Activated naive CD8-positive, alpha-beta T cell treated with anti-CD3 and anti-CD28 coated beads, Interleukin-2, amount 50 U/mL, for 24 hours (primary cell): ENCODE data around the gene PER2.

ENCODE experiments used
- ATAC-seq: fragments of 150-1000 bp; cut with Tn5 transposase; one replicate; pipeline ENCODE4 v1.10.0; 2021
- DNase-seq: peaks from one replicate; pipeline ENCODE4 v3.0.0; 2021
- H3K27ac Mint-ChIP-seq: one replicate; pipeline ENCODE4 v1.8.0; 2021; ENCODE audit warnings: mild to moderate bottlenecking, mixed read lengths
- H3K27me3 Mint-ChIP-seq: one replicate; pipeline ENCODE4 v1.8.0; 2021; ENCODE audit warnings: mixed read lengths
- H3K36me3 Mint-ChIP-seq: one replicate; pipeline ENCODE4 v1.8.0; 2021; ENCODE audit warnings: low read depth, mixed read lengths
- H3K4me1 Mint-ChIP-seq: one replicate; pipeline ENCODE4 v1.8.0; 2021; ENCODE audit warnings: mixed read lengths
- H3K4me3 Mint-ChIP-seq: one replicate; pipeline ENCODE4 v1.8.0; 2021; ENCODE audit warnings: mild to moderate bottlenecking, moderate library complexity, mixed read lengths
- H3K9me3 Mint-ChIP-seq: one replicate; pipeline ENCODE4 v1.8.0; 2021; ENCODE audit warnings: mixed read lengths

The PER2 gene

GRCh38 chr2:238203973-238204683 lies 84.3 kb downstream of the PER2 start:
- DNase-seq (no peak), ATAC-seq (no peak)
- peaks cover 41% of the 10 kb centered on the region for H3K4me1 Mint-ChIP-seq
- peak overlapping the region; percentile 71 for H3K4me3 Mint-ChIP-seq
- peaks cover 15% of the 10 kb centered on the region for H3K36me3 Mint-ChIP-seq
- no peaks in the 10 kb centered on the region for H3K9me3 Mint-ChIP-seq
- H3K27ac Mint-ChIP-seq: peak overlapping the region; percentile 84
- no peaks in the 10 kb centered on the region for H3K27me3 Mint-ChIP-seq

GRCh38 chr2:238203094-238203972 lies 85.1 kb downstream of the PER2 start, which contains the start of gene ILKAP:
ILKAP (minus strand) TSS chr2:238203695; CDS start chr2:238203553, 142 bp downstream.
- ATAC-seq (peak; percentile 98), DNase-seq (peak; percentile 91)
- peak within 1 kb of the TSS; percentile 88 for H3K4me3 Mint-ChIP-seq
- H3K36me3 Mint-ChIP-seq: peaks cover 18% of the 10 kb centered on the region
- H3K4me1 Mint-ChIP-seq: peaks cover 48% of the 10 kb centered on the region
- H3K9me3 Mint-ChIP-seq: no peaks in the 10 kb centered on the region
- peak within 1 kb of the TSS; percentile 87 for H3K27ac Mint-ChIP-seq
- no peaks in the 10 kb centered on the region for H3K27me3 Mint-ChIP-seq

GRCh38 chr2:238202326-238203093 lies 85.9 kb downstream of the PER2 start:
- ATAC-seq (no peak), DNase-seq (peak; percentile 14)
- H3K27ac Mint-ChIP-seq: peak overlapping the region; percentile 87
- no peaks in the 10 kb centered on the region for H3K27me3 Mint-ChIP-seq
- H3K4me3 Mint-ChIP-seq: peak overlapping the region; percentile 88
- H3K4me1 Mint-ChIP-seq: peaks cover 54% of the 10 kb centered on the region
- H3K9me3 Mint-ChIP-seq: no peaks in the 10 kb centered on the region
- H3K36me3 Mint-ChIP-seq: peaks cover 18% of the 10 kb centered on the region
